ENCODE measurements around the gene COL24A1. TPM values are rescaled to one million over a fixed set of nuclear protein-coding genes. Genes with fewer than 3 reads are reported as not detected.

Gene COL24A1
- total and polyA plus RNA-seq, 2 of the 13 experiments (the other 11 are each of a cell fraction or from before 2014, with no cell fraction given), result 0.04 to 0.13 TPM

DNA sequence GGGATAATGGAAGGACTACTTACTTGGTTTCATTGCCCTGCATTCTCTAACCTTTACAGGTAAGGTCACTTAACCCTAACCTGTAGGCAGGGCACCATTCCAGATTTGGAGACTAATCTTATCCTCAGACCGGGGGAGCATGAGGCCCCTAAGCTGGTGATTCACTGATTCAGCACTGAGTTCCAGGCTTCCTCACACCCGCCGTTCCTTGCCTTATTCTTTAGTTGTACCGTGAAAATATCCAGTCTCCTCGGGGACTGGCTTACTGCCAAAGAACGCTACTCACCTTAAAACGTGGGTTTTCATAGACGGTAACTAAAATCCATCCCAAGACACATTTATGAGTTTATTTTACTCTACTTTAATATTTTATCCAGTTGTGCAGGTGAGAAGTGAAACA is 44.3 kb upstream of the COL24A1 start (continued):
- TF ChIP-seq SIX4 (CRISPR knock-in tag; IDR thresholded peaks at IDR 0.05), result no peak
- TF ChIP-seq ZNF282 (IDR thresholded peaks at IDR 0.05; ENCODE audit: partially characterized antibody), result no peak
- TF ChIP-seq CHCHD3 (CRISPR knock-in tag; IDR thresholded peaks at IDR 0.05), result no peak
- TF ChIP-seq ZFY (CRISPR knock-in tag; IDR thresholded peaks at IDR 0.05), result no peak

DNA sequence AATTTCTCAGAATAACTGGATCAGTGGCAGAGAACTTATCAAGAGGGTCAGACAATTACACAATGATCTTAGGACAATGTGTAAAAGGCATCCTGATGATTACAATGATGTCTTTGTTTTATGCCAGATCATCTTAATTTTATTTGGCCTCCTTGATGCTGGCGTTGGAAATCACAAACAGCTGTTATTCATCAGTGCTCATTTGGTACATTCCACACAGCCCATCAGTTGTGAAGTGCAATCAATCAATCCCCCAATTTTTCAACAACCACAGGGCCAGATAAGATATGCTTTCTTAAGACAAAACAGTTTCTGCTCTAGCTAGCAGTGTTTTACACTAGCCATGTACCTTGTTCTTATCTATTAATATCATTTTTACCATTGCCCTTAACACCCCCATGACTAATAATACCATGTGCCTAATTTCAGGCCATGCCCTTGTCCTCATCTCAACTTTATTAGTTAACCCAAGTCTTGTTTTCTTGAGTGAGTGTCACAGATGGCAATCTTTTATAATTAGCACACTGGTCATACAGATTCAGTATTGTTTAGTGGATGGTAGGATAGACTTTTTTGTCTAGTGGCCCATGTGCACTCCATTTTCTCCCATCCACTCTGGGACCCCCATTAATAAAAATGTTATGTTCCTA is 40.8 kb upstream of the COL24A1 start:
- intact Hi-C loops (cut with micrococcal nuclease; ENCODE audit: unreplicated experiment) (no loop called here), in situ Hi-C loops (cut with HindIII; ENCODE audit: extremely low pct_ligation_motif_present, low pct_unique_long_range_greater_than_20kb) (no loop called here)
- H3K4me2 ChIP-seq (ENCODE audit: low read depth, low read length), result no peak overlapping the region
- CTCF ChIA-PET (ENCODE audit: low intra/inter-chr PET ratio, low total read pairs), result no interaction called here
- H4K20me1 ChIP-seq (ENCODE audit: insufficient read depth, low read length), result no peaks in the 10 kb centered on the region
- no peak overlapping the region for H2AFZ ChIP-seq (ENCODE audit: low read length)
- H3K9me3 ChIP-seq (ENCODE audit: low read length), result no peaks in the 10 kb centered on the region
- POLR2A ChIA-PET, result no interaction called here
- H3K9ac ChIP-seq (ENCODE audit: insufficient read depth, low read depth, low read length), result no peak overlapping the region
- TF ChIP-seq ONECUT2 (CRISPR knock-in tag; IDR thresholded peaks at IDR 0.05) (no peak), RBAK (CRISPR knock-in tag; IDR thresholded peaks at IDR 0.05) (no peak)
- no TSS peak for BruUV-seq (replicated peaks)
- no peak for ATAC-seq
- no peaks in the 10 kb centered on the region for H3K36me3 ChIP-seq (replicated peaks in 1 of 2; ENCODE audit: control insufficient read depth in 1 of 2, insufficient read depth in 2 of 2, low read length in 2 of 2)
- no peak for DNase-seq (ENCODE audit: low spot score)
- no peaks in the 10 kb centered on the region for H3K79me2 ChIP-seq (ENCODE audit: insufficient read depth, low read length)
- no peaks in the 10 kb centered on the region for H3K27me3 ChIP-seq (ENCODE audit: control insufficient read depth in 1 of 2, insufficient read depth in 2 of 2, low read length in 2 of 2)
- no peak overlapping the region for H3K27ac ChIP-seq (ENCODE audit: extremely low read length, insufficient read depth, low read length)
- no peaks in the 10 kb centered on the region for H3K4me1 ChIP-seq (ENCODE audit: insufficient read depth, low read length)
- no peak for FAIRE-seq
- 0% methylated on average over 1 of the region's 1 CpG for WGBS (ENCODE audit: low lambda C conversion rate)
- no peak overlapping the region for H3K4me3 ChIP-seq (replicated peaks in 1 of 3; ENCODE audit: insufficient read depth in 1 of 3, low read depth in 2 of 3, low read length in 3 of 3)

DNA sequence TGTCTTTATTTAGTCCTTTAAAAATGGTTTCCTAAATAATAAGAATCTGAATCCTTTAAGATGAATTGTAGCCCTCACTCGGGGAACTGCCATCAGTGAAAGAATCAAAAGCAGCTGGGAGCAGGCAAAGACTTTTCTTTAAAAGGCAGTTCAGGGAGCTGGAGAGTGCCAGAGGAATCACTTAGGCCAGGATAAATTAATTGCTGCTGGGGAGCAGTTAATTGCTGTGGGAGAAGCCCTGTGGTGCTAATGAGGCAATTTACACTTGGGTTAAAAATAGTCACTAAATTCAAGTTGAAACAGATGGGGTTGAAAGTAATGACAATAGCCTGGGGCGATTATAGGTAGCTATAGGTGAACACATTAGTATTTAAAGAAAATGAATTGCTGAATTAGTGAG is 38.7 kb upstream of the COL24A1 start:
- no peaks in the 10 kb centered on the region for H4K20me1 ChIP-seq (ENCODE audit: insufficient read depth, low read length)
- H3K27ac ChIP-seq (ENCODE audit: extremely low read length, insufficient read depth, low read length), result no peak overlapping the region
- 0% methylated on average over 2 of the region's 2 CpGs for WGBS (ENCODE audit: low lambda C conversion rate)
- intact Hi-C loops (cut with micrococcal nuclease; ENCODE audit: unreplicated experiment), result no loop called here
- H3K79me2 ChIP-seq (ENCODE audit: insufficient read depth, low read length), result no peaks in the 10 kb centered on the region
- no peaks in the 10 kb centered on the region for H3K4me1 ChIP-seq (ENCODE audit: insufficient read depth, low read length)
- no peak for ATAC-seq
- no peak for DNase-seq (ENCODE audit: low spot score)
- ChIA-PET POLR2A (no interaction called here), CTCF (ENCODE audit: low intra/inter-chr PET ratio, low total read pairs) (no interaction called here)
- no peaks in the 10 kb centered on the region for H3K9me3 ChIP-seq (ENCODE audit: low read length)
- H3K27me3 ChIP-seq (ENCODE audit: control insufficient read depth in 1 of 2, insufficient read depth in 2 of 2, low read length in 2 of 2), result no peaks in the 10 kb centered on the region
- no peak overlapping the region for H3K4me2 ChIP-seq (ENCODE audit: low read depth, low read length)
- in situ Hi-C loops (cut with HindIII; ENCODE audit: extremely low pct_ligation_motif_present, low pct_unique_long_range_greater_than_20kb), result no loop called here
- FAIRE-seq, result no peak
- no peak overlapping the region for H3K4me3 ChIP-seq (replicated peaks in 1 of 3; ENCODE audit: insufficient read depth in 1 of 3, low read depth in 2 of 3, low read length in 3 of 3)
- H3K9ac ChIP-seq (ENCODE audit: insufficient read depth, low read depth, low read length), result no peak overlapping the region
- H2AFZ ChIP-seq (ENCODE audit: low read length), result no peak overlapping the region
- no peaks in the 10 kb centered on the region for H3K36me3 ChIP-seq (replicated peaks in 1 of 2; ENCODE audit: control insufficient read depth in 1 of 2, insufficient read depth in 2 of 2, low read length in 2 of 2)
- BruUV-seq (replicated peaks), result no TSS peak
- no peak for TF ChIP-seq SRF (IDR thresholded peaks at IDR 0.05; ENCODE audit: low read depth, low read length)
- TF ChIP-seq ZNF546 (CRISPR knock-in tag; conservative IDR thresholded peaks at IDR 0.05), result no peak
- TF ChIP-seq, protein P1, sequence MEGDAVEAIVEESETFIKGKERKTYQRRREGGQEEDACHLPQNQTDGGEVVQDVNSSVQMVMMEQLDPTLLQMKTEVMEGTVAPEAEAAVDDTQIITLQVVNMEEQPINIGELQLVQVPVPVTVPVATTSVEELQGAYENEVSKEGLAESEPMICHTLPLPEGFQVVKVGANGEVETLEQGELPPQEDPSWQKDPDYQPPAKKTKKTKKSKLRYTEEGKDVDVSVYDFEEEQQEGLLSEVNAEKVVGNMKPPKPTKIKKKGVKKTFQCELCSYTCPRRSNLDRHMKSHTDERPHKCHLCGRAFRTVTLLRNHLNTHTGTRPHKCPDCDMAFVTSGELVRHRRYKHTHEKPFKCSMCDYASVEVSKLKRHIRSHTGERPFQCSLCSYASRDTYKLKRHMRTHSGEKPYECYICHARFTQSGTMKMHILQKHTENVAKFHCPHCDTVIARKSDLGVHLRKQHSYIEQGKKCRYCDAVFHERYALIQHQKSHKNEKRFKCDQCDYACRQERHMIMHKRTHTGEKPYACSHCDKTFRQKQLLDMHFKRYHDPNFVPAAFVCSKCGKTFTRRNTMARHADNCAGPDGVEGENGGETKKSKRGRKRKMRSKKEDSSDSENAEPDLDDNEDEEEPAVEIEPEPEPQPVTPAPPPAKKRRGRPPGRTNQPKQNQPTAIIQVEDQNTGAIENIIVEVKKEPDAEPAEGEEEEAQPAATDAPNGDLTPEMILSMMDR (CRISPR knock-in tag; IDR thresholded peaks at IDR 0.05), result no peak
- no peak for TF ChIP-seq ZNF3 (CRISPR knock-in tag; IDR thresholded peaks at IDR 0.05)
- TF ChIP-seq REXO4 (CRISPR knock-in tag; IDR thresholded peaks at IDR 0.05; ENCODE audit: borderline replicate concordance), result no peak
- TF ChIP-seq, protein P2, sequence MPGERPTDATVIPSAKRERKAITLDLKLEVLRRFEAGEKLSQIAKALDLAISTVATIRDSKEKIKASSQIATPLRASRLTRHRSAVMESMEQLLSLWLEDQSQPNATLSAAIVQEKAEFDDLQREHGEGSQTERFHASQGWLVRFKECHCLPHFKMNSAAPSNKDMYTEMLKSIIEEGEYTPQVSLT (CRISPR knock-in tag; IDR thresholded peaks at IDR 0.05; ENCODE audit: borderline replicate concordance, low read depth), result no peak
- TF ChIP-seq SAP130 (CRISPR knock-in tag; IDR thresholded peaks at IDR 0.05; ENCODE audit: low read depth), result no peak
- TF ChIP-seq GZF1 (CRISPR knock-in tag; IDR thresholded peaks at IDR 0.05), result no peak
- no peak for TF ChIP-seq CBX1 (IDR thresholded peaks at IDR 0.05; ENCODE audit: low read depth)
- TF ChIP-seq, protein P3, sequence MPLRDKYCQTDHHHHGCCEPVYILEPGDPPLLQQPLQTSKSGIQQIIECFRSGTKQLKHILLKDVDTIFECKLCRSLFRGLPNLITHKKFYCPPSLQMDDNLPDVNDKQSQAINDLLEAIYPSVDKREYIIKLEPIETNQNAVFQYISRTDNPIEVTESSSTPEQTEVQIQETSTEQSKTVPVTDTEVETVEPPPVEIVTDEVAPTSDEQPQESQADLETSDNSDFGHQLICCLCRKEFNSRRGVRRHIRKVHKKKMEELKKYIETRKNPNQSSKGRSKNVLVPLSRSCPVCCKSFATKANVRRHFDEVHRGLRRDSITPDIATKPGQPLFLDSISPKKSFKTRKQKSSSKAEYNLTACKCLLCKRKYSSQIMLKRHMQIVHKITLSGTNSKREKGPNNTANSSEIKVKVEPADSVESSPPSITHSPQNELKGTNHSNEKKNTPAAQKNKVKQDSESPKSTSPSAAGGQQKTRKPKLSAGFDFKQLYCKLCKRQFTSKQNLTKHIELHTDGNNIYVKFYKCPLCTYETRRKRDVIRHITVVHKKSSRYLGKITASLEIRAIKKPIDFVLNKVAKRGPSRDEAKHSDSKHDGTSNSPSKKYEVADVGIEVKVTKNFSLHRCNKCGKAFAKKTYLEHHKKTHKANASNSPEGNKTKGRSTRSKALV (CRISPR knock-in tag; IDR thresholded peaks at IDR 0.05), result no peak
